ENCODE results near the gene LMBR1.

Gene LMBR1

GRCh38 chr7:156802214-156802613 lies 90.8 kb downstream of the LMBR1 start:
- H3K36me3 ChIP-seq (ENCODE audit: insufficient read depth, low read length): no peaks in the 10 kb centered on the region
- no peak overlapping the region for H3K27ac ChIP-seq
- H3K9me3 ChIP-seq (ENCODE audit: low read depth, low read length): no peaks in the 10 kb centered on the region
- no peak for TF ChIP-seq FOXP2 (optimal IDR thresholded peaks at IDR 0.05; ENCODE audit: control extremely low read depth, extremely low read length, insufficient read depth)
- no peak for TF ChIP-seq EZH2 (IDR thresholded peaks at IDR 0.05)
- TF ChIP-seq POLR2AphosphoS5 (IDR thresholded peaks at IDR 0.05; ENCODE audit: borderline replicate concordance, low read depth, low read length): no peak
- DNase-seq (ENCODE audit: low read depth, low spot score): no peak
- no peak overlapping the region for H3K4me3 ChIP-seq
- H3K9ac ChIP-seq (ENCODE audit: insufficient read length): no peak overlapping the region

GRCh38 chr7:156795415-156795814 lies 97.6 kb downstream of the LMBR1 start:
- Histone ChIP-seq H3K27ac (no peak overlapping the region), H3K9me3 (ENCODE audit: low read depth, low read length) (no peaks in the 10 kb centered on the region), H3K9ac (ENCODE audit: insufficient read length) (no peak overlapping the region), H3K4me3 (no peak overlapping the region), H3K36me3 (ENCODE audit: insufficient read depth, low read length) (no peaks in the 10 kb centered on the region)
- TF ChIP-seq POLR2AphosphoS5 (IDR thresholded peaks at IDR 0.05; ENCODE audit: borderline replicate concordance, low read depth, low read length): no peak
- no peak for DNase-seq (ENCODE audit: low read depth, low spot score)

- Histone ChIP-seq H3K9me3 (ENCODE audit: low read depth, low read length) (no peaks in the 10 kb centered on the region), H3K27ac (no peak overlapping the region), H3K4me3 (no peak overlapping the region), H3K9ac (ENCODE audit: insufficient read length) (no peak overlapping the region), H3K36me3 (ENCODE audit: insufficient read depth, low read length) (no peaks in the 10 kb centered on the region)
- no peak for DNase-seq (ENCODE audit: low read depth, low spot score)
- no peak for TF ChIP-seq FOXP2 (optimal IDR thresholded peaks at IDR 0.05; ENCODE audit: control extremely low read depth, extremely low read length, insufficient read depth)
- no peak for TF ChIP-seq POLR2AphosphoS5 (IDR thresholded peaks at IDR 0.05; ENCODE audit: borderline replicate concordance, low read depth, low read length)
- no peak for TF ChIP-seq EZH2 (IDR thresholded peaks at IDR 0.05)
Measured at GRCh38 chr7:156793334-156793733, 99.6 kb downstream of the LMBR1 start.

- H3K9me3 ChIP-seq (ENCODE audit: low read depth, low read length): no peaks in the 10 kb centered on the region
- H3K9ac ChIP-seq (ENCODE audit: insufficient read length): no peak overlapping the region
- H3K36me3 ChIP-seq (ENCODE audit: insufficient read depth, low read length): no peaks in the 10 kb centered on the region
- no peak for DNase-seq (ENCODE audit: low read depth, low spot score)
- no peak overlapping the region for H3K4me3 ChIP-seq
- TF ChIP-seq POLR2AphosphoS5 (IDR thresholded peaks at IDR 0.05; ENCODE audit: borderline replicate concordance, low read depth, low read length): no peak
- no peak for TF ChIP-seq EZH2 (IDR thresholded peaks at IDR 0.05)
- no peak for TF ChIP-seq FOXP2 (optimal IDR thresholded peaks at IDR 0.05; ENCODE audit: control extremely low read depth, extremely low read length, insufficient read depth)
- H3K27ac ChIP-seq: no peak overlapping the region
Measured at GRCh38 chr7:156792611-156793010, 100.4 kb downstream of the LMBR1 start.

GRCh38 chr7:156791241-156791640 lies 101.7 kb downstream of the LMBR1 start:
- no peak for DNase-seq (ENCODE audit: low read depth, low spot score)
- Histone ChIP-seq H3K9me3 (ENCODE audit: low read depth, low read length) (no peaks in the 10 kb centered on the region), H3K4me3 (no peak overlapping the region), H3K27ac (no peak overlapping the region), H3K36me3 (ENCODE audit: insufficient read depth, low read length) (no peaks in the 10 kb centered on the region), H3K9ac (ENCODE audit: insufficient read length) (no peak overlapping the region)
- TF ChIP-seq EZH2 (IDR thresholded peaks at IDR 0.05) (no peak), FOXP2 (optimal IDR thresholded peaks at IDR 0.05; ENCODE audit: control extremely low read depth, extremely low read length, insufficient read depth) (no peak), POLR2AphosphoS5 (IDR thresholded peaks at IDR 0.05; ENCODE audit: borderline replicate concordance, low read depth, low read length) (no peak)

GRCh38 chr7:156790264-156790663 lies 102.7 kb downstream of the LMBR1 start:
- no peaks in the 10 kb centered on the region for H3K9me3 ChIP-seq (ENCODE audit: low read depth, low read length)
- no peak for DNase-seq (ENCODE audit: low read depth, low spot score)
- H3K9ac ChIP-seq (ENCODE audit: insufficient read length): no peak overlapping the region
- H3K4me3 ChIP-seq: no peak overlapping the region
- no peak for TF ChIP-seq FOXP2 (optimal IDR thresholded peaks at IDR 0.05; ENCODE audit: control extremely low read depth, extremely low read length, insufficient read depth)
- TF ChIP-seq EZH2 (IDR thresholded peaks at IDR 0.05): no peak
- no peak for TF ChIP-seq POLR2AphosphoS5 (IDR thresholded peaks at IDR 0.05; ENCODE audit: borderline replicate concordance, low read depth, low read length)
- H3K27ac ChIP-seq: no peak overlapping the region
- no peaks in the 10 kb centered on the region for H3K36me3 ChIP-seq (ENCODE audit: insufficient read depth, low read length)

- no peaks in the 10 kb centered on the region for H3K36me3 ChIP-seq (ENCODE audit: insufficient read depth, low read length)
- TF ChIP-seq POLR2AphosphoS5 (IDR thresholded peaks at IDR 0.05; ENCODE audit: borderline replicate concordance, low read depth, low read length) (no peak), EZH2 (IDR thresholded peaks at IDR 0.05) (no peak), FOXP2 (optimal IDR thresholded peaks at IDR 0.05; ENCODE audit: control extremely low read depth, extremely low read length, insufficient read depth) (no peak)
- no peak overlapping the region for H3K27ac ChIP-seq
- no peaks in the 10 kb centered on the region for H3K9me3 ChIP-seq (ENCODE audit: low read depth, low read length)
- DNase-seq (ENCODE audit: low read depth, low spot score): no peak
- no peak overlapping the region for H3K4me3 ChIP-seq
- H3K9ac ChIP-seq (ENCODE audit: insufficient read length): no peak overlapping the region
Measured at GRCh38 chr7:156785998-156786543, 106.9 kb downstream of the LMBR1 start.

GRCh38 chr7:156783864-156784263 lies 109.1 kb downstream of the LMBR1 start:
- H3K27ac ChIP-seq: no peak overlapping the region
- H3K4me3 ChIP-seq: no peak overlapping the region
- no peak for TF ChIP-seq FOXP2 (optimal IDR thresholded peaks at IDR 0.05; ENCODE audit: control extremely low read depth, extremely low read length, insufficient read depth)
- H3K9me3 ChIP-seq (ENCODE audit: low read depth, low read length): no peaks in the 10 kb centered on the region
- H3K36me3 ChIP-seq (ENCODE audit: insufficient read depth, low read length): no peaks in the 10 kb centered on the region
- no peak for DNase-seq (ENCODE audit: low read depth, low spot score)
- no peak overlapping the region for H3K9ac ChIP-seq (ENCODE audit: insufficient read length)

- Histone ChIP-seq H3K36me3 (ENCODE audit: insufficient read depth, low read length) (no peaks in the 10 kb centered on the region), H3K9me3 (ENCODE audit: low read depth, low read length) (no peaks in the 10 kb centered on the region), H3K9ac (ENCODE audit: insufficient read length) (no peak overlapping the region), H3K27ac (no peak overlapping the region), H3K4me3 (no peak overlapping the region)
- TF ChIP-seq EZH2 (IDR thresholded peaks at IDR 0.05) (no peak), FOXP2 (optimal IDR thresholded peaks at IDR 0.05; ENCODE audit: control extremely low read depth, extremely low read length, insufficient read depth) (no peak), POLR2AphosphoS5 (IDR thresholded peaks at IDR 0.05; ENCODE audit: borderline replicate concordance, low read depth, low read length) (no peak)
- no peak for DNase-seq (ENCODE audit: low read depth, low spot score)
Measured at GRCh38 chr7:156781972-156782371, 111.0 kb downstream of the LMBR1 start.

Measured in SK-N-MC (cell line).